ENCODE measurements around the gene CYTH4.

The CYTH4 gene

DNA sequence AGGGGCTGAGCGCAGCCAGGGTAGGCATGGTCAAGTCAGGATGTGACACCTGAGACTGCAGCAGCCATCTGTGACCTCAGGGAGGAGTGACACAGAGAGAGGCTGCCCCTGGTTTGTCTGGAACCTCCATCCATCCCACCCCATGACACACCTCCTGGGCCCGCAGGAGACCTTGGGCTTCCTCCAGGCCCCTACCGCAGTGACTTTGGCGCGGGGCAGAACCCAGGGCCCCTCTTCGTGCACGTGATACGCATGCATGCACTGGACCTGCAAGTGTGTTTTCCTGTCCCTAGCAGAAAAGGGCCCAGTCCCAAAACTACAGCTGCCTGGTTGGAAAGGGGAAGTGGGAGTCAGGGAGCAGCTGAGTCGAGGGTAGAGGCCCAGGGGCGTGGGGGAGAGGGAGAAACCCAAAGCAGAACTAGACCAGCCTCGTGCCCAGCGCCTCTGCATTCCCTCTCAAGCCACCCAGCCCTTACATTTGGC, 7.9 kb upstream of the CYTH4 start:
- Mint-ChIP-seq H3K27ac (peak overlapping the region; percentile 82), H3K9me3 (no peaks in the 10 kb centered on the region), H3K4me1 (peaks cover 57% of the 10 kb centered on the region), H3K36me3 (no peaks in the 10 kb centered on the region), H3K27me3 (no peaks in the 10 kb centered on the region), H3K4me3 (no peak overlapping the region)
- peak; percentile 80 for ATAC-seq

DNA sequence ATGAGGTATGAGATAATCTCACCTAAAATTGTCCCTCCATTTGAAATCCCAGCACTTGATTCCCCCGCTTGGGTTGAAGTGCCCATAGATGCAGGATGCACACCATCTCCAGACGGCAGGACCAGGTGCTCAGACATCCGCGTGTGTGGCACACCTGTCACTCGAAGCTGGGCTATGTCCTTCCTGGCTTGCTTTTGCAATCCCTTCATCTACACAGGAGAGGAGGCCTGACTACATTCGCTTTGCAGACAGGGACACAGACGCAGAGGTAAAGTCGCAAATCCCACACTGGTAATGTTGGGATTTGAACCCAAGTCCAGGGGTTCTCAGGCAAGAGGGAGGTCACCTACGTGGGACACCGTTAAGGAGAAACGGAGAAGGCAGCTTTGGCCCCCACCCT, 7.2 kb upstream of the CYTH4 start:
- Mint-ChIP-seq H3K36me3 (no peaks in the 10 kb centered on the region), H3K27ac (peak overlapping the region; percentile 82), H3K4me3 (no peak overlapping the region), H3K9me3 (no peaks in the 10 kb centered on the region), H3K27me3 (no peaks in the 10 kb centered on the region), H3K4me1 (peaks cover 56% of the 10 kb centered on the region)
- ATAC-seq, result no peak

DNA sequence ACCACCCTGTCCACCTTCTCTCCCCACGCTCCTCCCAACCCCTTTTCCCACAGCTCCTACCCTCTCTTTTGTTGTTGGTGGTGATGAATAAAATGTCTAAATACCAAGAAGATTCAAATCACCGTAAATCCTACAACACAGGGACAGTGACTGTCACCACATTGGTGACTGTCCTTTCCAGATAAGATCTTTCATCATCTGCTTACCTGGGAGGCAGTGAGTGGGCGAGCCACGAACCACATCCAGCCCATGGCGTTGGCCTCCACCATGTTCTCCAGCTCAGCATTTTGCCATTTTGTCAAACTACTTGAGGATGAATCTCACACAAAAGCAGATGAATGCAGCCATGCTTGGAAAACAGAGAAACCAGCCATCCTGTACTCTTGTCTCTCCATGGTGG, 6.7 kb upstream of the CYTH4 start:
- H3K4me3 Mint-ChIP-seq, result no peak overlapping the region
- no peak for ATAC-seq
- no peaks in the 10 kb centered on the region for H3K9me3 Mint-ChIP-seq
- peaks cover 56% of the 10 kb centered on the region for H3K4me1 Mint-ChIP-seq
- no peaks in the 10 kb centered on the region for H3K27me3 Mint-ChIP-seq
- H3K27ac Mint-ChIP-seq, result peak overlapping the region; percentile 82
- H3K36me3 Mint-ChIP-seq, result no peaks in the 10 kb centered on the region

DNA sequence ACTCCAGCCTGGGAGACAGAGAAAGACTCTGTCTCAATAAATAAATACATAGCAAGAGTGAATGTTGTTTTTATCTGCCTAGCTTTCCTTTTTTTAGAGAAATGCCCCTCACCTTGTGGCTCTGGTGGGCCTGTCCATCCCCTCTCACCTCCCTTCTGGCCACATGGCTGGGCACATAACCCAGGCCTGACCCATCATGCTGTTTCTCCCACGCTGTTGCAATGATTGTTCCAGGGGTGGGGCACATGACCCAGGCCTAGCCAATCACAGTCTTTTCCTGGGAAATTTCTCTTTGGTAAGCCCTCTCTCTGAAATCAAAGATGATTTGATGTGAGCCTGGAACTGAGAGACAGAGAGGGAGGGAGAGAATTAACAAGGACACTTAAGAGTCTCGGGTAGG, 5.5 kb upstream of the CYTH4 start:
- peak overlapping the region; percentile 49 for H3K27ac Mint-ChIP-seq
- no peak for ATAC-seq
- H3K27me3 Mint-ChIP-seq, result no peaks in the 10 kb centered on the region
- no peak overlapping the region for H3K4me3 Mint-ChIP-seq
- no peaks in the 10 kb centered on the region for H3K9me3 Mint-ChIP-seq
- H3K4me1 Mint-ChIP-seq, result peaks cover 57% of the 10 kb centered on the region
- no peaks in the 10 kb centered on the region for H3K36me3 Mint-ChIP-seq

DNA sequence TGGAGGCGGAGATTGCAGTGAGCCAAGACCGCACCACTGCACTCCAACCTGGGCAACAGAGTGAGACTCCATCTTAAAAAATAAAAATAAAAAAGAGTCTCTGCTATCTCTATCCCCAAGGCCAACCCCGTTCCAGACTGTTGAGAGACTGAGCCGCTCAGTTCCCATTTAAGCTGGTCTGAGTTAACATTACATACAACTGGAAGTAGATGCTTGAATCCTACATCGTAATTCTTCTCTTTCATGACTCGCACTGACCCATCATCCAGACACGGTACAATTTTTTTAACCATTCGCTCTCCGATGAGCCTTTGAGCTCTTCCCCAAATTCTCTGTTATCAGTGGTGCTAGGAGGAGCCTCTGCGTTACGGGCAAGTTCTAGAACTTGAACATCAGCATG, 4.9 kb upstream of the CYTH4 start:
- Mint-ChIP-seq H3K27ac (peak overlapping the region; percentile 49), H3K4me3 (no peak overlapping the region), H3K4me1 (peaks cover 61% of the 10 kb centered on the region), H3K27me3 (no peaks in the 10 kb centered on the region), H3K9me3 (no peaks in the 10 kb centered on the region), H3K36me3 (no peaks in the 10 kb centered on the region)
- no peak for ATAC-seq

DNA sequence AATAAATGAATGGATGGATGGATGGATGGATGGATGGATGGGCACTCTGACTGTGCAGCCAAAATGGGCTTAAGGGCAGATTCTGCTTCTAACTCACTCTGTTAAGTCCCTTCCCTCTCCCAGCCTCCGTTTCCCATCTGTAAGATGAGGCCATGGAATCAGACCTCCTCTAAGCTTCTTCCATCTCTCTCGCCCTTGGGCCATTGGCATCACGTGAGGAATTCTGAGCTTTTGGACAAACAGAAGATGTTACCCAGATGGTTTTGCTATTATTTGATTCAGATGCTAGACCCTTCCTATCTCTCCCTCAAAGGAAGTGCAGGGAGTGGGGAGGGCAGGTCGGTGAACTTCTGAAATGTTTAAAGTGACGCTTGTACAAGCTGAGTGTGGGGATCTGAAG, 4.0 kb upstream of the CYTH4 start:
- no peak for ATAC-seq
- Mint-ChIP-seq H3K27ac (peak overlapping the region; percentile 50), H3K4me3 (no peak overlapping the region)

DNA sequence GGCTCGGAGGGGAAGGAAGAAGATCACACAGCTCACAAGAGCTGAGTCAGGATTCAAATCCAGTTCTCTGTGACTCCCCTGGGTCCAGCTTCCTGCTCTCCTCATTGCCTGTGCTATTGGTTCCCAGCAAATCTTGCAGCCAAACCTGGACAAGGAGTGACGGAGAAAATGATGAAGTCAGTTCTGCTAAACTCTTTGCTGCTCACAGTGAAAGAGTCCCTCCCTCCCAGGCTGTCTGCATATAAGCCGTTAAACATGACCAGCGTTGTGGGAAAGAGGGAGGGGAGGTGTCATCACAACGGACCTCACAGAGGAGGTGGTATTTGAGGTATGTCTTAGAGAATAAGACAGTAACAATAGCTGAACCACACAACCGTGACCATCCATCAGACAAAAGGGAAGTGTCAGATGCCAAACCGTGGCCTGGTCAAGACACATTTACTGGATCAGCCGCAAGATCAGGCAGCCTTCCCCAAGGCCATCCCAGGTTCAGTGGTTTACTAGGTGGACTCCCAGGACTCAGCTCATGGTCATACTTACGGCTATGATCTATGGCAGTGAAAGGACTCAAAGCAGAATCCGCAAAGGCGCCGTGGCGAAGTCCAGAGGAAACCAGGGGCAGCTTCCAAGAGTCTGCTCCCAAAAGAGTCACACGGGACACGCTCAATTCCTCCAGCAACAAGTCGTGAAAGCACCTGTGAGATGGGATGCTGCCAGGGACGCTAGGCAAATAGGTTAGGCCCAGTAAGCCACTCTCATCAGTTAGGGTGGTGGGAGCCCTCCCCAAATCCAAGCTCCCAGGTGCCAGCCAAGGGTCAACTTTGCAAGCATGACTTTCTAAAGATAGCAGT, 2.8 kb upstream of the CYTH4 start:
- H3K27me3 Mint-ChIP-seq, result no peaks in the 10 kb centered on the region

More for the DNA sequence above, 4.0 kb upstream of the CYTH4 start:
- Mint-ChIP-seq H3K27me3 (no peaks in the 10 kb centered on the region), H3K4me1 (peaks cover 67% of the 10 kb centered on the region), H3K36me3 (no peaks in the 10 kb centered on the region), H3K9me3 (no peaks in the 10 kb centered on the region)

DNA sequence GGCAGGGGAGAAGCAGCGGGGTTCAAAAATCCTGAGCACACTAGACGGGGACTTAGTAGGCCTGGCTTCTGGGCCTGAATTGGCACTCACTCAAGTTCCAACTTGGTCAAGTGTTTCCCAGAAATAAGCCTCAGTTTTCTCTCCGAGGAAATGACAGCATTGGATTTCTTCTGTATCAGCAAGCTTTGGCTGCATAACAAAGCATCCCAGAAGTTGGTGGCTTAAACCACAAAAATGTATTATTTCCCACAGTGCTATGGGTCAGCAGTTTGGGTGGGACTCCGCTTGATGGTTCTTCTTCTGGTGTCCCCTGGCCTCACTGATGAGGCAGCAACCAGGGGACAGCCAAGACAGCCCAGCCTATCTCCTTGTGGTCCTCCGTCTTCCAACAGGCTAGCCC, 1.6 kb upstream of the CYTH4 start:
- no peaks in the 10 kb centered on the region for H3K27me3 Mint-ChIP-seq
- H3K36me3 Mint-ChIP-seq, result no peaks in the 10 kb centered on the region
- no peak overlapping the region for H3K4me3 Mint-ChIP-seq
- ATAC-seq, result no peak
- no peak overlapping the region for H3K27ac Mint-ChIP-seq
- H3K9me3 Mint-ChIP-seq, result no peaks in the 10 kb centered on the region
- peaks cover 62% of the 10 kb centered on the region for H3K4me1 Mint-ChIP-seq

More for the DNA sequence above, 2.8 kb upstream of the CYTH4 start:
- ATAC-seq, result no peak
- Mint-ChIP-seq H3K4me3 (no peak overlapping the region), H3K27ac (no peak overlapping the region), H3K9me3 (no peaks in the 10 kb centered on the region), H3K36me3 (no peaks in the 10 kb centered on the region), H3K4me1 (peaks cover 66% of the 10 kb centered on the region)

DNA sequence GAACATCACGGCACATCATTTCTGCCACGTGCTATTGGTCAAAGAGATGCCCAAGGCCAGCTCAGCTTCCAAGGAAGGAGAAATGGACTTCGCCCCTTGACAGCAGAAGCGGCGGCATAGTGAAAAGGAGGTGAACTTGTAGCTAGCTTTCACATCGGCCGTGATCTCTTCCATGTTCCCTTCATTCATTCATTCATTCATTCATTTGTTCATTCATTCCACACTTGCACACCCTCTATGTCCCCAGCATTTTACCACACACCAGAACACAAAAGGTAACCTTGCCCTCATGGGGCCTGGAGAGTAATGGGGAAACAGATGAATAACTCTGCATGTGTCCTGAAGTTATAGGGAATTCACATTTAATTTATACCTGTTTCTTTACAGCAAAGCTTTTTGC, 1.1 kb upstream of the CYTH4 start:
- ATAC-seq, result no peak
- Mint-ChIP-seq H3K4me1 (peaks cover 61% of the 10 kb centered on the region), H3K27ac (no peak overlapping the region), H3K36me3 (peaks cover 3% of the 10 kb centered on the region), H3K4me3 (no peak overlapping the region), H3K27me3 (no peaks in the 10 kb centered on the region), H3K9me3 (no peaks in the 10 kb centered on the region)

DNA sequence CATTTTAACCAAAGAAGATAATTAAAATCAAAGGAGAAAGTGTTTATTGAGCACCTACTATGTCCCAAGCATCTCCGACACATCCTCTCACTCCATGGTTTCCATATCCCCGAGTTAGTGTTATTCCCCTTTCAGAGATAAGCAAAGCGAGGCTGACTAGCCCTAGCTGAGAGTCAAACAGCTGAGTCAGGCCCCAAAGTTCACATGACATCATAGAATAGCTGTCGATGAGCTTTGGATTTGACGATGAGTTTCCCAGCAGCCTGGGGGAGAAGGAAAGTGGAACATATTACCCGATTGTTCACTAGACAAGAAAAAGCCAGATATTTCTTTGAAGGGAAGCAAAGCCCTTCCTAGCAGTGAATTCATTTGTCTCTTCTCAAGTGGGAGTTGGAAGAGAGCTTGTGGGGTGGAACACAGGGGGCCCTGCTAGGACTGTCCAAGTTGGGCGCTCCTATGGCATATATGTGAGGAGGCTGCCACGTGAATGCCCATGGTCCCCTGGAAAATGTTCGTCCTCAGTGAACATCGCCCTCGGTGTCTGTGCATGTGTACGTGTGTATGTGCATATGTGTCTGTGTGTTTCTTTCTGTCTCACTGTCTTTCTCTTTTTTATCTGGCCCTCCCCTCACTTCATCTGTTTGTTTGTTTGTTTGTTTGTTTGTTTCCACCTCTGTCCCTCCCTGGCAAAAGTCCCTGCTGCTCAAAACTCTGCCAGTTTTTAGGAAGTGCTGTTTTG, 493 bp upstream of the CYTH4 start:
- Mint-ChIP-seq H3K4me1 (peaks cover 62% of the 10 kb centered on the region), H3K4me3 (peak overlapping the region; percentile 86), H3K27me3 (no peaks in the 10 kb centered on the region), H3K36me3 (peaks cover 9% of the 10 kb centered on the region), H3K9me3 (no peaks in the 10 kb centered on the region), H3K27ac (peak overlapping the region; percentile 93)
- no peak for ATAC-seq

DNA sequence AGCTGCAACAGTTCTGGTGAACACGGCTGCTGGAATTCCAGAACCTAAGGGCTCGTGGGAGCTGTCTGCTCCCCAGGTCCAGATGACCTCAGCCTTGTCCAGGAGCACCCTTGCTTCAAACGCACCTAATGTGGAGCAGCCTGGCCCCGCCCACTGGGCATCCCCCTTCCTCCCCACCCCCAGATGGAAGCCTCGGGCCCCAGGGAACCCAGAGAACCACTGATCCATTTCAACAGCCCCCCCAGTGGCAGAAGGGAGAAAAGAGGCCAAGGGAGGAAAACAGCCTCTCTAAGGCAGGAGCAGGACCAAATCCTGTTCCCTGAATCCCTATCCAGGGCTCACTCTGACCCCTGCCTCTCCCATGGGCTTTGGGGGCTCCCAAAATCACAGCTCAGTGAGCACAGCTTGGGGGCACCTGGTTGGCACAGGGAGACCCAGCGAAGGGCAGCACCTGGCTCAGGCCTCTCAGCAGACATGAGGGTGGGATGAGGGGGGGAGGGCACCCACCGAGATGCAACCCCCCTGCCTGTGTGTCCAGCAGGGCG, 1.2 kb downstream of the CYTH4 start:
- ATAC-seq, result peak; percentile 31

DNA sequence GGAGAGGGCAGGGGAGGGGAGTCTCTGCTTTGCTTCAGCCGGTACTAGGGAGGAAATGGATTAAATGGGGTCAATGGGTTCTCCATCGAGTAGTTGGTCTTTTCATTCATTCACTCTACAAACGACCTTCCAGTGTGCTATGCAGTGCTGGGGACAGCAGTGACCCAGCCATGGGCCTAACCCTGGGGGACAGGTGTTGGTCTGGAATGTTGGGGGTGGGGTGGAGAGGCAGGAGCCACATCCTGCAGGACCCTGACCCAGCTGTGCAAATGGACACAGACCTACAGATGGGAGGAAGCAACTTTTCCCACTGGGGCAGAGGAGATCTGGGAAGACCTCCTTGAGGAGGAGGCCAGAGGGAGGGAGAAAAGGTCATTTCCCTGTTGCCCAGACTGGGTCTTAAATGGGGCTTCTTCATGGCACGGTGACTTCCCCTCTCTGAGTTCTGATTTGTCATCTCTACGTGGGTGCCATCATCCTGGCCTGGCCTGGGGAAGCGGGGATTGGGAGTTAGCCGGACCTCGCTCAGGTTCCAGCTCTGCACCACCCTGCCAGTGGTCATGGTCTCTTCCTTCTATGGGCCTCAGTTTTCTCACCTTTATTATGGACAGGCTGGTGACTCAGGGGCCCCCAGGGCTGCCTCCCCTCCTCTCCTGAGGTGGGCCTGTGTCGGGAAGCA, 2.0 kb downstream of the CYTH4 start:
- Mint-ChIP-seq H3K36me3 (peaks cover 25% of the 10 kb centered on the region), H3K27me3 (no peaks in the 10 kb centered on the region), H3K9me3 (no peaks in the 10 kb centered on the region), H3K4me3 (peak overlapping the region; percentile 86), H3K27ac (peak overlapping the region; percentile 93), H3K4me1 (peaks cover 74% of the 10 kb centered on the region)
- ATAC-seq, result no peak

More for the DNA sequence above, 1.2 kb downstream of the CYTH4 start:
- peak overlapping the region; percentile 93 for H3K27ac Mint-ChIP-seq
- peaks cover 70% of the 10 kb centered on the region for H3K4me1 Mint-ChIP-seq
- H3K4me3 Mint-ChIP-seq, result peak overlapping the region; percentile 86
- no peaks in the 10 kb centered on the region for H3K9me3 Mint-ChIP-seq
- H3K27me3 Mint-ChIP-seq, result no peaks in the 10 kb centered on the region
- H3K36me3 Mint-ChIP-seq, result peaks cover 19% of the 10 kb centered on the region

DNA sequence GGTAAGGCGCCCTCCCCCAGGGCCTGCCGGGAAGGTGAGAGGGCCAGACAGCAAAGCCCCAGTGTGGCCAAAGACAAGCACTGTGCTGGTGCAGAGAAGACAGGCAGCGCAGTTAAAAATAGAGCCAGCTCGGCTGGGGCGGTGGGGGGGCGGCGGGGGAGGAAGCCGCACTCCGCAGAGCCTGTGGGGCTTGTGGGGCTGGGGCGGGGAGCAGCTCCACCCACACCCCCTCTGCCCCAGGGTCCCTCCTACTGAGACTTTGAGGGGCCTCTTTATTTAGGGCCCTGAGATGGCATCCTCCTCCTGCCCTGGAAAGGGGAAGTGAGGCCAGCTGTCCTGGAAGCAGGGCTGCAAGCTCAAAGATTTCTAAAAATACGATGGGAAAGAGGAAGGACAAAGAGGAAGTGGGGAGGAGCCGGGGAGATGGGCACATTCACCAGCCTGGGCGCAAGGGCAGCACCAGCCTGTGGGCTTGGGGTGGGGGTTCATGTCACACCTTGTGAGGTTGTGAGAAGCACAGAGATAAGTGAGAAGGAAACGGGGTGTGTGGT, 2.6 kb downstream of the CYTH4 start:
- peaks cover 72% of the 10 kb centered on the region for H3K4me1 Mint-ChIP-seq
- H3K9me3 Mint-ChIP-seq, result no peaks in the 10 kb centered on the region
- H3K4me3 Mint-ChIP-seq, result peak overlapping the region; percentile 86
- ATAC-seq, result peak; percentile 85
- peaks cover 29% of the 10 kb centered on the region for H3K36me3 Mint-ChIP-seq
- H3K27me3 Mint-ChIP-seq, result no peaks in the 10 kb centered on the region
- peak overlapping the region; percentile 93 for H3K27ac Mint-ChIP-seq

DNA sequence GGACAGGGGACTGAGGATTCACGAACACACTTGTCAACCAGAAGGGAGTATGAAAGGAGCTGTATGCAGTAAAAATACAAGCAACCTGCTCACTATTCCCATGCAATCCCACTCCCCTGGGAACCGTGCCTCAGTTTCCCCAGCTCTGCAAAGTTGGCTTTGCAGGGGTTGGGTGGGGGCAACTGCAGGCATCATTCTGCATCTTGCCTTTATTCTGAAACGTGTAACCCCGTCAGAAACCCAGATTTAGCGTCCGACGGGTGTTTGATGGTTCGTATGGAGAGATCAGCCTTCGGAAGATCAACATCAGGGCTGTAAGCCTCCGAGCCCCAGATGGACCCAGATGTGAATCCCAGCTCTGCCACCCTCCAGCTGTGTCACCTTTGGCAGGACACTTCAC, 3.6 kb downstream of the CYTH4 start:
- Mint-ChIP-seq H3K4me3 (no peak overlapping the region), H3K27me3 (no peaks in the 10 kb centered on the region), H3K9me3 (no peaks in the 10 kb centered on the region), H3K36me3 (peaks cover 39% of the 10 kb centered on the region), H3K27ac (peak overlapping the region; percentile 93), H3K4me1 (peaks cover 72% of the 10 kb centered on the region)
- no peak for ATAC-seq

DNA sequence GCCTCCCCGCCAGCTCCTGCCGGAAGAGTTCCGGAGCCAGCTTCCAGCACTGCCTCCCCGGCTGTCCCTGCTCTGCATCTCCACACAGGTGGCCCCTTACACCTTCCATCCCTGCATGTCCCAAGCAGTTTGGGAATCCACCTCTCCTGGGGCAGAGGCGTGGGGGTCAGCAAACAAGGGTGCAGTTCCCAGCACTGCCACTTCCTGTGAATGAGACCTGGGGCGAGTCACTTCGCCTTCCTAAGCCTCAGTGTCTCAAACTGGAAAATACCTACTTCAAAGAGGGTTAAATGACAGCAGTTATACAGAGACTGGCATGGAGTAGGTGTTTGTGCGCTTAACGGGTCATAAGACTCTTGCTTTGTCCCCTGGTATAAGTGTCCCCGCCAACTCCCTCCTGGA, 5.2 kb downstream of the CYTH4 start:
- Mint-ChIP-seq H3K9me3 (peaks cover 4% of the 10 kb centered on the region), H3K4me1 (peaks cover 61% of the 10 kb centered on the region), H3K36me3 (peaks cover 55% of the 10 kb centered on the region), H3K4me3 (no peak overlapping the region), H3K27me3 (no peaks in the 10 kb centered on the region), H3K27ac (peak overlapping the region; percentile 93)
- ATAC-seq, result no peak

Measured in stimulated activated memory B cell treated with anti-CD40 and anti-IgM and Interleukin-4, amounts not matched to agents 10 μg/mL and 1 μg/mL and 100 μg/mL, for 72 hours (primary cell).